Panc1 (cell line): ENCODE measurements around the gene FXYD7. TPM values are rescaled to one million over a fixed set of nuclear protein-coding genes. Genes with fewer than 3 reads are reported as not detected.

Experiments
- ATAC-seq: fragments of 200-7000 bp; cut with Tn5 transposase; 2 replicates; pipeline ENCODE4 v1.9.1; 2020; ENCODE audit warnings: mild to moderate bottlenecking, moderate library complexity
- BruUV-seq: library from RNA; stranded (reverse); fragments of 400-500 nt; replicated peaks from 2 replicates; lab custom pipeline; 2021; lab: Mats Ljungman, UMichigan
- CTCF ChIA-PET: fragments of 300-600 bp; sonication (Branson Sonifier 250); formaldehyde crosslinking; loops from one replicate; lab custom pipeline; 2022; ENCODE audit warnings: antibody characterized with exemption; lab: Charles Lee
- POLR2A ChIA-PET: fragments of 300-600 bp; sonication (Branson Sonifier 250); formaldehyde crosslinking; loops from one replicate; lab custom pipeline; 2022; ENCODE audit warnings: antibody characterized with exemption; lab: Charles Lee
- DNase-seq: peaks from one replicate; pipeline ENCODE4 v3.0.0-alpha.2; 2010; ENCODE audit warnings: low read depth, low spot score
- H3K27ac ChIP-seq: 2 replicates; pipeline ENCODE4 v1.5.1; 2011; ENCODE audit warnings: mild to moderate bottlenecking, low read length, inconsistent platforms
- H3K27me3 ChIP-seq: fragments of 200-500 bp; sonication (Bioruptor generic); 2 replicates; pipeline ENCODE4 v1.6.0; 2014; ENCODE audit warnings: low read length, inconsistent platforms; ENCODE audit not compliant: control insufficient read depth, insufficient read depth
- H3K36me3 ChIP-seq: fragments of 200-500 bp; sonication (Bioruptor generic); 2 replicates; pipeline ENCODE4 v1.5.1; 2014; ENCODE audit warnings: inconsistent platforms, mild to moderate bottlenecking, low read length, moderate library complexity; ENCODE audit not compliant: control insufficient read depth, insufficient read depth
- H3K4me1 ChIP-seq: 2 replicates; pipeline ENCODE4 v1.5.1; 2011; ENCODE audit warnings: inconsistent platforms, mild to moderate bottlenecking, low read length, moderate library complexity; ENCODE audit not compliant: control insufficient read depth, insufficient read depth
- H3K4me3 ChIP-seq, 2 experiments: 2 replicates each; pipeline ENCODE4 v1.5.1; 2011 to 2012; ENCODE audit warnings: low read depth in 2 of 2, low read length in 2 of 2, mild to moderate bottlenecking in 2 of 2, inconsistent platforms in 1 of 2, moderate library complexity in 1 of 2
- H3K9me3 ChIP-seq: fragments of 200-500 bp; sonication (Bioruptor generic); 2 replicates; pipeline ENCODE4 v1.5.1; 2014; ENCODE audit warnings: low read depth, mild to moderate bottlenecking, inconsistent platforms, low read length, moderate library complexity; ENCODE audit not compliant: control insufficient read depth, insufficient read depth
- POLR2AphosphoS5 ChIP-seq: IDR thresholded peaks from 2 replicates; pipeline ENCODE4 v1.6.1; 2012; ENCODE audit warnings: mild to moderate bottlenecking, low read depth, low read length, moderate library complexity
- SIN3A ChIP-seq: IDR thresholded peaks from 2 replicates; pipeline ENCODE4 v1.6.1; 2012; ENCODE audit warnings: low read depth, mild to moderate bottlenecking, low read length, moderate library complexity, borderline replicate concordance; ENCODE audit not compliant: insufficient read depth
- TCF7L2 ChIP-seq: IDR thresholded peaks from 2 replicates; pipeline ENCODE4 v1.6.1; 2011; ENCODE audit warnings: mild to moderate bottlenecking, low read depth, low read length, inconsistent platforms
- in situ Hi-C: cut with HindIII; loops from 2 replicates; pipeline ENCODE4 v1.10.0; 2016; ENCODE audit warnings: low sequenced_read_pairs, low pct_unique_long_range_greater_than_20kb
- intact Hi-C: fragments of 100-400 bp; cut with micrococcal nuclease; formaldehyde crosslinking; loops from one replicate; pipeline ENCODE4 v1.10.0; 2022; ENCODE audit not compliant: unreplicated experiment
- total RNA-seq: library from RNA; stranded (reverse); gene quantifications from one replicate; pipeline ENCODE4 v1.2.1, GENCODE V29; 2021; ENCODE audit not compliant: unreplicated experiment
- TF ChIP-seq, protein P1 (sequence below): fragments of 450-650 bp; IDR thresholded peaks from 2 replicates; pipeline ENCODE4 v1.5.1; 2017; ENCODE audit warnings: mild to moderate bottlenecking
- TF ChIP-seq, protein P2 (sequence below), 2 experiments: IDR thresholded peaks; 2 replicates each; pipeline ENCODE4 v1.6.1; 2011 to 2012; ENCODE audit warnings: low read depth in 2 of 2, control low read depth in 1 of 2, low read length in 1 of 2, mild to moderate bottlenecking in 1 of 2, moderate library complexity in 1 of 2; ENCODE audit not compliant: insufficient read depth in 1 of 2

The FXYD7 gene
- total RNA-seq, 1 experiment from 2014 or later: not detected

DNA sequence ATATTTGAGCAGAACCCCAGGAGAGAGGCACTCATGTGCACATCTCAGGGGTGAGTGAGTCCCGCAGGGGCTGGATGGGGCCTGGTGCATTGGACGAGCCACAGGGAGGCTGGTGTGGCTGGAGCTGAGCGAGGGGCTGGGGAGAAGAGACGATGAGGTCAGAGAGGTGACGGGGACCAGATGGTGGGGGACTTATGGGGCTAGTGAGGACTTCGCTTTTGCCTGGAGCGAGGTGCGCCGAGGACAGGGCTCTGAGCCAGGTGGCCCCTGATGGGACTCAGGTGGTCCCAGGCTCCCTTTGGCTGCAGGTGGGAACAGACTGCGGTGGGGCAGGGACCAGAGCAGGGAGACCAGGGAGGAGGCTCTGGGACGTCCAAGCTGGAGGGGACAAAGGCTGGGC lies 34.3 kb upstream of the FXYD7 start:
- Histone ChIP-seq H3K36me3 (no peaks in the 10 kb centered on the region), H3K9me3 (no peaks in the 10 kb centered on the region), H3K27ac (no peak overlapping the region), H3K4me3 (no peak overlapping the region), H3K4me1 (no peaks in the 10 kb centered on the region), H3K27me3 (no peaks in the 10 kb centered on the region)
- CTCF ChIA-PET: interaction anchor here (0.7 kb wide), 1 partner anchor 39 kb away, joined by 5 read pairs; no protein-coding TSS in a partner anchor
- in situ Hi-C loops: no loop called here
- BruUV-seq: no TSS peak
- intact Hi-C loops: no loop called here
- POLR2A ChIA-PET: no interaction called here
- ATAC-seq (no peak), DNase-seq (no peak)
- TF ChIP-seq TCF7L2: no peak
- no peak for TF ChIP-seq SIN3A
- TF ChIP-seq, protein P1, sequence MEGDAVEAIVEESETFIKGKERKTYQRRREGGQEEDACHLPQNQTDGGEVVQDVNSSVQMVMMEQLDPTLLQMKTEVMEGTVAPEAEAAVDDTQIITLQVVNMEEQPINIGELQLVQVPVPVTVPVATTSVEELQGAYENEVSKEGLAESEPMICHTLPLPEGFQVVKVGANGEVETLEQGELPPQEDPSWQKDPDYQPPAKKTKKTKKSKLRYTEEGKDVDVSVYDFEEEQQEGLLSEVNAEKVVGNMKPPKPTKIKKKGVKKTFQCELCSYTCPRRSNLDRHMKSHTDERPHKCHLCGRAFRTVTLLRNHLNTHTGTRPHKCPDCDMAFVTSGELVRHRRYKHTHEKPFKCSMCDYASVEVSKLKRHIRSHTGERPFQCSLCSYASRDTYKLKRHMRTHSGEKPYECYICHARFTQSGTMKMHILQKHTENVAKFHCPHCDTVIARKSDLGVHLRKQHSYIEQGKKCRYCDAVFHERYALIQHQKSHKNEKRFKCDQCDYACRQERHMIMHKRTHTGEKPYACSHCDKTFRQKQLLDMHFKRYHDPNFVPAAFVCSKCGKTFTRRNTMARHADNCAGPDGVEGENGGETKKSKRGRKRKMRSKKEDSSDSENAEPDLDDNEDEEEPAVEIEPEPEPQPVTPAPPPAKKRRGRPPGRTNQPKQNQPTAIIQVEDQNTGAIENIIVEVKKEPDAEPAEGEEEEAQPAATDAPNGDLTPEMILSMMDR: no peak
- no peak for TF ChIP-seq POLR2AphosphoS5
- TF ChIP-seq, protein P2, sequence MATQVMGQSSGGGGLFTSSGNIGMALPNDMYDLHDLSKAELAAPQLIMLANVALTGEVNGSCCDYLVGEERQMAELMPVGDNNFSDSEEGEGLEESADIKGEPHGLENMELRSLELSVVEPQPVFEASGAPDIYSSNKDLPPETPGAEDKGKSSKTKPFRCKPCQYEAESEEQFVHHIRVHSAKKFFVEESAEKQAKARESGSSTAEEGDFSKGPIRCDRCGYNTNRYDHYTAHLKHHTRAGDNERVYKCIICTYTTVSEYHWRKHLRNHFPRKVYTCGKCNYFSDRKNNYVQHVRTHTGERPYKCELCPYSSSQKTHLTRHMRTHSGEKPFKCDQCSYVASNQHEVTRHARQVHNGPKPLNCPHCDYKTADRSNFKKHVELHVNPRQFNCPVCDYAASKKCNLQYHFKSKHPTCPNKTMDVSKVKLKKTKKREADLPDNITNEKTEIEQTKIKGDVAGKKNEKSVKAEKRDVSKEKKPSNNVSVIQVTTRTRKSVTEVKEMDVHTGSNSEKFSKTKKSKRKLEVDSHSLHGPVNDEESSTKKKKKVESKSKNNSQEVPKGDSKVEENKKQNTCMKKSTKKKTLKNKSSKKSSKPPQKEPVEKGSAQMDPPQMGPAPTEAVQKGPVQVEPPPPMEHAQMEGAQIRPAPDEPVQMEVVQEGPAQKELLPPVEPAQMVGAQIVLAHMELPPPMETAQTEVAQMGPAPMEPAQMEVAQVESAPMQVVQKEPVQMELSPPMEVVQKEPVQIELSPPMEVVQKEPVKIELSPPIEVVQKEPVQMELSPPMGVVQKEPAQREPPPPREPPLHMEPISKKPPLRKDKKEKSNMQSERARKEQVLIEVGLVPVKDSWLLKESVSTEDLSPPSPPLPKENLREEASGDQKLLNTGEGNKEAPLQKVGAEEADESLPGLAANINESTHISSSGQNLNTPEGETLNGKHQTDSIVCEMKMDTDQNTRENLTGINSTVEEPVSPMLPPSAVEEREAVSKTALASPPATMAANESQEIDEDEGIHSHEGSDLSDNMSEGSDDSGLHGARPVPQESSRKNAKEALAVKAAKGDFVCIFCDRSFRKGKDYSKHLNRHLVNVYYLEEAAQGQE (IDR thresholded peaks at IDR 0.05; ENCODE audit: insufficient read depth in 1 of 2, low read depth in 2 of 2, low read length in 1 of 2): no peak

DNA sequence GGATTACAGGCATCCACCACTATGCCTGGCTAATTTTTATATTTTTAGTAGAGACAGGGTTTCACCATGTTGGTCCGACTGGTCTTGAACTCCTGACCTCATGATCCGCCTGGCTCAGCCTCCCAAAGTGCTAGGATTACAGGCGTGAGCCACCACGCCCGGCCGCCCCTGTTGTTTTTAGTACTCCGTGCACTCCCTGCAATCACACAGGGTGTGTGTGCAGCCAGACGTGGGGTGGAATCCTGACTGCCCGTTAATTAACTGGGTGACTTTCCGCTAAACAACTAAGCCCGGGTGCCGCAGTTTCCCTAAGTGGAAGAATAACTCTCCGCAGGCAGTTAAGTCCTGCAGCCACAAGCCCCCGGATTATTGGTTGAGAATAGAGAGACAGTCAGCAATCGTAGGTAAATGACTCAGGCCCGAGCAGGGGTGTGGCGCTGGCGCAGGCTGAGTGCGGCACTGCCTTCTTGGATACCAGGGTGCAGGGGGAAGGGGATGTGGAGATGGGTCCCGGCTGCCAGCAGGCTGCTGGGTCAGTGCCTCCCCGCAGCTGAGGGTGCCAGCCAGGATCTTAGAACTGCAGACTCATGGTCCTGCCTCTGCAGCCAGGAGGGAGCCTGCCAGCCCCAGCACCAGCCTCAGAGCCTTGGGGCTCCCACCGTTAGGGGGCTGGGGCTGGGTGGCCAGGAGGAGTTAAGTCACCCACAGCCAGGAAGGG lies 33.5 kb upstream of the FXYD7 start:
- Histone ChIP-seq H3K27me3 (no peaks in the 10 kb centered on the region), H3K27ac (no peak overlapping the region), H3K9me3 (no peaks in the 10 kb centered on the region), H3K4me3 (no peak overlapping the region), H3K36me3 (no peaks in the 10 kb centered on the region), H3K4me1 (no peaks in the 10 kb centered on the region)
- TF ChIP-seq TCF7L2 (no peak), SIN3A (no peak), POLR2AphosphoS5 (no peak)
- TF ChIP-seq, protein P1: no peak
- TF ChIP-seq, protein P2 (IDR thresholded peaks at IDR 0.05; ENCODE audit: insufficient read depth in 1 of 2, low read depth in 2 of 2, low read length in 1 of 2): no peak
- ChIA-PET CTCF (no interaction called here), POLR2A (no interaction called here)
- intact Hi-C loops: no loop called here
- in situ Hi-C loops: no loop called here
- BruUV-seq: no TSS peak
- ATAC-seq: peak; percentile 19; the same call in 1 of the 2 replicates
- DNase-seq: no peak
